Fibroblast of upper back skin (primary cell): ENCODE results near the gene F2RL3.
A peak's percentile ranks its signal among the peaks of the same experiment; 100 is the strongest.
"Not testable (repeated sequence)": the region's sequence is repeated elsewhere in the genome, so short reads cannot be mapped to it uniquely, and the experiment has no call there.

Source experiments
- DNase-seq: peaks from one replicate; pipeline ENCODE4 v3.0.0-alpha.2; 2013

The F2RL3 gene

DNA sequence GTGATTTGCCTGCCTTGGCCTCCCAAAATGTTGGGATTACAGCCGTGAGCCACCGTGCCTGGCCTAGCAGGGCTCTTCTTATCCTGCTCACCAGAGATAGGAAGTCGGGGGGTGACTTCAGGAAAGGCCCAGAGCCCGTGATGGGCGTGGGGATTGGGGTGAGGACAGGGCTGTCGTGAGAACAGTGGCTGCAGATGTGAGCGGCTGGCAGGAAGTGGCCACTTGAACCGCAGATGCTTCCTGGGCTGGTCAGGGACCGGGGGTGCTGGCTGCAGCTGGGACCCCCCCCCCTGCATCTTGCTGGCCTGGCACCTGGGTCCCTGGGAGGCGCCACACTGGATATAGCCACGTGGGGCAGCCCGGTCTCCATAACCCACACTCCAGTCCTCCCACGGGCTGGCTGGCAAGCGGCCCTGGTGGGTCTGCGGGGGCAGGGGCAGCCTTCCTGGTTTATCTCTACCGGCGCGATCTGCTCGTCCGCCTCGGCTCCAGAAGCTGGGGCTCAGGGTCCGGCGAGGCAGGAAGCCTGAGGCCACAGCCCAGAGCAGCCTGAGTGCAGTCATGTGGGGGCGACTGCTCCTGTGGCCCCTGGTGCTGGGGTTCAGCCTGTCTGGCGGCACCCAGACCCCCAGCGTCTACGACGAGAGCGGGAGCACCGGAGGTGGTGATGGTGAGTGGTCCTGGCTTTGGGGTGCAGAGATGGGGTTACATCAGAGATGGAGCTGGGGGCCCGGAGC, at the start of gene F2RL3:
Gene F2RL3, plus strand, starts transcription at position 371 of the 737 bp plus-strand sequence. Its CDS starts 191 bp downstream, at position 562.
- peak; percentile 5 for DNase-seq

DNA sequence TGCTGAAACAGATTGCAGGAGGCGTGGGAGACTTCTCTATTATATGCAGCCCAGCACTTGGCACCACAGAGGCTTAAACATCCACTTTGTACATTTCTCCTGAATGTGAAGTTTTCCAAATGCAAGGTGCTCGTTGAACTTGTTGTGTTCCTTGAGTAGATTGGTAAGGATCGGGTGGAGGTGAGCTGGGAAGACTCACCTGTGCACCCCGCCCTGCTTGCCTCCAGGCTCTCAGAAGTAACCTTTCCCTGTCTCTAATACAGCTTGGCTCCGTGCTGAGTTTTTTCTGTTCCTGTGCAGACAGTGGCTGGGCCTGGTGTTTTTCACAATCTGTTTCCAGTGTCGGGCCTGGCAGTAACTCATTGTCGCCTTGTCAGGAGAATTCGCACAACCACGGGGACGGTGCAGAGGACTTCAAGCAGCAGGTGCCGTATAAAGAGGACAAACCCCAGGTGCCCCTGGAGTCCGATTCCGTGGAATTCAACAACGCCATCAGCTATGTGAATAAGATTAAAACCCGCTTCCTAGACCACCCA, 47.3 kb upstream of the F2RL3 start:
- DNase-seq, result no peak

DNA sequence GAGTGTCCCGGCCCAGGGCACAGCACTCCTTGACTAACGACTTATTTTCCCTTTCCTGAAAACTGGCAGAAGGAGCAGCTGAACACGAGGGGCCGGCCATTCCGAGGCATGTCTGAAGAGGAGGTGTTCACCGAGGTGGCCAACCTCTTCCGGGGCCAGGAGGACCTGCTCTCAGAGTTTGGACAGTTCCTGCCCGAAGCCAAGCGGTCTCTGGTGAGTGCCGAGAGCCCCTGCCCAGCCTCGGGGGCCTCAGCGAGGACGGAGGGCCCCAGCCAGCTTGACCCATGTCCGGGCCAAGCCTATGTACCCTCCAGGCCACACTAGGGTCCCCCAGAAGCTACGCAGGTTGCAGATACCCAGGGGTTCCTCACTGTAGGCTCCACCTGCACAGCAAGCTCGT, 41.9 kb upstream of the F2RL3 start:
- no peak for DNase-seq

DNA sequence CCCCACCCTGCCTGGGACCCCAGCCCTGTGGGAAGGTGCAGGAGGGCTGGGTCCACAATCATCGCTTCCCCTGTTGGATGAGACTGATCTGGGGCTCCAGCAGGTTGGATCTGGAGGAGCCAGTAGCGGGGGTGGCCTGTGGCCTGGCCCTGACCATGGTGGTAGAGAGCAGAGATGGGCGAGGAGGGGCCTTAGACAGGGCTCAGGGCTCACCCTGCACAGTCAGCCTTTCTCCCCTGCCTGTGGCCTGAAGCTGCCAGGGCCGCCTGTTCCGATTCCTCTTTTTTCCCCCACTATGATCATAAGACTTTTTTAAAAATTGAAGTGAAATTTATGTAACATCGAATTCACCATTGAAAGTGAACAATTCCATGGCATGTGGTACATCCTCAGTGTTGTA, 41.4 kb upstream of the F2RL3 start:
- DNase-seq, result no peak

DNA sequence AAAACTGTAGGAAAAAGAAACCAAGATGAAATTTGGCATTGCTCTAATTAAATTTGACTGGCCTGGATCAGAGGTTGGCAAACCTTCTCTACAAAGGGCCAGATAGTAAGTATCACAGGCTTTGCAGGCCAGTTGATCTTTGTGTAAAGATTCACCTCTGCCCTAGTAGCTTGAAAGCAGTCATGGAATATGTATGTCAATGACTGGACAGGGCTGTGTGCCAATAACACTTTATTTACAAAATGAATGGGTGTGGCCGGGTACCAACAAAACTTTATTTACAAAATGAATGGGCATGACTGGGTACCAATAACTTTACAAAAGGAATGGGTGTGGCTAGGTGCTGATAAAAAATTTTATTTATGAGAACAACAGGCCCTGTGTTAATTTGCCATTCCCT, 39.6 kb upstream of the F2RL3 start:
- DNase-seq, result no peak

DNA sequence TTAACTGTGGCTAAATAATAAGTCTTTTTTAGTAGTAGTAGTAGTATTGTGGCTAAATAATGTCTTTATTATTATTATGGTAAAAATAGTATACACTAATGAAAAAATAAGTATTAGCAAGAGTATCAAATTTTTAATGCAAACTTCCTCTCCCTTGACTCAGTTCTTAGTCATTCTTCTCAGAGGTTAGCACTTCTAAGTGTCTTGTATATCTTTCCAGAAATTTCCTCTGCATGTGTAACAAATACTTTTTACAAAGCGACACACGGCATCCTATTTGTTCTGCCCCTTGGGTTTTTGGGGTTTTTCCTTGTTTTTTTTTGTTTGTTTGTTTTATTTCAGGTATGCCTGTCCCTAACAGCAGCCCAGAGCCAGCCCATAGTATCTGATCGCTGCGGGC, 38.7 kb upstream of the F2RL3 start:
- peak; percentile 7 for DNase-seq

DNA sequence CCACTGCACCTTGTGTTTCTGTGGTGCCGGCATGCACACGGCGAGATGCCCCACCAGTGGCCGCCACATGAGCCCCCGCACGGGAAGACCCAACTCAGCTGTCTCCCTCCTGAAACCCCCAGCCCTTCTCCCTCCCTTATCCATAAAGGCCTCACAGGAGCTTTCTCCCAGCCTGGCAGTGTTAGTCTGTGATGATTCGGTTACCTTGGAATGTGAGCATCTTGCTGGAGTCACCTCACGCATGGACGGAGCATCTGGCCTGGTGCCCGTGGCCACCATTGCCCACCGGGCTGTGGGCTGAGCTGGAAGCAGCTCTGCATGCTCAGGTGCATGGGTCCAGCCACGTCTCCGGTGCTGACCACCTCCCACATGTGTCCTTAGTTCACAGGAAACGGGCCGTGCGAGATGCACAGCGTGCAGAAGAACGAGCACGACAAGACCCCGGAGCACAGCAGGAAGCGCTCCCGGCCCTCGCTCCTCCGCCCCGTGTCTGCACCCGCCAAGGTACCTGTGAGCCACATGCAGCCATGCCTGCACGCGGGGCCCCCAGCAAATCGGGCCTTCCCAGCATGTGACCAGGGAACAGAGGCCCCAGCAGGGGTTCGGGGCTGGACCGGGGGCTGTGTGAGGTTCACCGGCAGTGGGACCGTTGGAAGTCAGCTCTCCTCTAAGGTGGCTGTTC, 37.6 kb upstream of the F2RL3 start:
- peak; percentile 34 for DNase-seq

DNA sequence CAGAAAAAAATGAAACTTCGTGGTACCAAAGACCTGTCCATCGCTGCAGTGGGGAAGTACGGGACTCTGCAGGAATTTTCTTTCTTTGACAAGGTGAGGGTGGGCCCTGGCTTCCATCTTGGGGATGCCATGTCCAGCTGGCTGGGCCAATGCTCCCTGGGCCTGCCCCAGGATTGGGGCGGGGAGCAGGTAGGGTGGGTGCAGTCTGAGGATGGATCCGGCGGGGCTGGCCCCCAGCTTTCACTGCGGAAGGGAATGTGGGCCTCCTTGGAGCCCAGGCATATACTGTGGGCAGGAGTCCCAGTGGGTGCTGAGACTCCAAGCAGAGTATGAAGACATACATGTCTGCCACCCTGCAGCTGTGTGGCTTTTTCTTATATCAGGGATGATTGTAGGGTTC, 35.7 kb upstream of the F2RL3 start:
- DNase-seq, result no peak

DNA sequence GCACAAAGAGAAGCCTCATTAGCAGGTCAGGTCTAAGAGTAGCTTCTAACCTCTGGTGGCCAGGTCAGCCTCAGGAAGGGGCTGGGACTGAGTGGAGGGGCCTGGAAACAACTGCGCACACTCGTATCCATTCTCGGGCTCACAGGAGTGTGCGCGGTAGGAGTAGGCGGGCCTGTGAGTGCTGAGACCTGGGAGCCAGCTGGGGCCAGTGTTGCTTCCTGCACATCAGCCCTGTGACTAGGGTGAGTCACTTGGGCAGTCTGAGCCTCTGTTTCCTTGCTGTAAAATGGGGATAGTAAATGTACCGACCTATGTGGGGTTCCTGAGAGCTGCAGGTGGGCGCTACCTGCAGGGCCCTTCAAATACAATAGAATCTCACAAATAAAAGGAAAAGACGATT, 32.7 kb upstream of the F2RL3 start:
- no peak for DNase-seq

DNA sequence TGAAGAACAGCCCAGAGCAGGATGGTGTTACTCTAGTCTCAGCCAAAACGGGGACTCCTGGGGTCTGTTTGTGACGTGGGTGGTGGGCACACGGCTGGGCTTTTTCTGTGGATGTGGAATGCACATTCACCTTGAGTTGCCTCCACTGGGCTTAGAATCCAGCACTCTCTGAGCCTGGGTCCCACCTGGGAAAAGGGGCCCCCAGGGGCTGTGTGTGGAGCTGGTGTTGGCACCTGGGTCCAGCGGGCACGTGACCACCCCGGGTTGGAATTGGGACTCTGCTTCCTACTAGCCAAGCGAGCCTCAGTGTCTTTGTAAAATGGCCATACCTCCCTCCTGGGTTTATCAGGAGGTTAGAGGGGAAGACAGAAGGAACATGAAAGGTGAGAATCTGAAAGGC, 29.2 kb upstream of the F2RL3 start:
- DNase-seq, result no peak

DNA sequence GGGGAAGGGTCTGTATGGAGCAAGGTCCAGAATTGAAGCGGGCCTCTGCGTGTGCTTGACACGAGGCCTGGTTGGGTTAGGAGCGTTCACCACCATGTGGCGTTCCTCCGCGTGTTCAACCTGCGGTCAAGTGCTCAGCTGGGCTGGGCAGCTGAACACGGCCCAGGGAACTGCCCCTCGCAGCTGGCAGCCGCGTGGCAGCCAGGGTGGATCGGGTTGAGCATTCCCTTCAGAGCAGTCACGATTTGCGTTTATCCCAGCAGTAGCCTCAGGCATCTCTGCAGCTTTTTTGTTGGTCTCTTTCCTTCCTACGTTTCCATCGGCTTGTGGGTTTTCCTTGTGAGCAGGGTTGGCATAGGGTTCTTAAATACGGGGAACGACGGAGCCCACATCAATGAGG, 28.7 kb upstream of the F2RL3 start:
- peak; percentile 11 for DNase-seq

DNA sequence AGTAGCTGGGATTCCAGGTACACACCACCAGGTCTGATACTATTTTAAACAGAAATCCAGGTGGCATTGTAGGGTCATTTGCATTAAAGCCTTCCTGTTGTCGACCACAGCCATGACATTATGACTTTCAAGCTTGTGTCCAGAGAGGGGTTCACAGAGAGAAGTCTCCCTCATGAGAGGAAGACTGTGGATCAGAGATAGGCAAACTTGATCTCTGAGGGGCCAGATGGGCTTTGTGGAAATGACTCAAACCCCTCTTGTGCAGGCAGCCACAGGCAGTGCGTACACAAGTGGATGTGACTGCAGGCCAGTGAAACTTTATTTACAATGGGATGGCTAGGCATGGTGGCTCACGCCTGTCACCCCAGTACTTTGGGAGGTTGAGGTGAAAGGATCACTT, 27.8 kb upstream of the F2RL3 start:
- DNase-seq, result no peak

DNA sequence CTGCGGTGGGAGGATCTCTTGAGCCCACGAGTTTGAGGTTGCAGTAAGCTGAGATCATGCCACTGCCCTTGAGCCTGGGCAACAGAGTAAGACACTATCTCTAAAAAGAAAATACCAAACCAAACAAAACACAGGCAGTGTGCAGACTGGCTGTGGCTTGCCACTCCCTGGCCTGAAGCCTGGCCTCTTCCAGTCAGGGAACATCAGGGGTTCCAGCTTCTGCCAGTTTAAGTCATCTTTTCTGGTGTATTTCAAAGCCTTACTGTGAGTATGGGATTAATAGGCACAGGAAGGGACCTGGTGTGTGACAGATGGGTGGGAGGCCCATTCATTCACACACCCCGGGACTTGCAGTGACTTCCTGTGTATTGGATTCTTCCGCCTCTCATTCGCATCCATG, 27.0 kb upstream of the F2RL3 start:
- DNase-seq, result no peak

DNA sequence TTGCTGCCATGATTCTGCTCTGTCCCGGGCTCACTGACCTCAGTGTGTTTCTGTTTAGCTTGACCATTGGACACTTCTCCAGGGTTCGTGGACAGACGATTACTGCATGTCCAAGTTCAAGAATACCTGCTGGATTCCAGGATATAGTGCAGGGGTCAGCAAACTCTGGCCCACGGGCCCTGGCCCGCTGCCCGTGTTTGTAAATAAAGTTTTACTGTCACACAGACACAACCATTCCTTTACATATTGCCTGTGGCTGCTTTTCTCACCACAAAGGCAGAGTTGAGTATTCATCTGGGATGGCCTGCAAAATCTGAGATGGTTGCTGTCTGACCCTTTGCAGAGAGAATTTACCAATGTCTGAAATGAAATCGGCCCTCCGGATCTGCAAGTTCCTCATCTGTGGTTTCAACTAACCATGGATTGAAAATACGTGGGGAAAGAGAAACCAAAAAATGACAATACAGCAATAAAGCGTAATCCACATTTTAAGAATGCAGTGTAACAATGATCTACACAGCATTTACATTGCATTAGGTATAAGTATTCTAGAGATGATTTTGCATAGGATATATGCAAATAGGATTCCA, 25.9 kb upstream of the F2RL3 start:
- no peak for DNase-seq

DNA sequence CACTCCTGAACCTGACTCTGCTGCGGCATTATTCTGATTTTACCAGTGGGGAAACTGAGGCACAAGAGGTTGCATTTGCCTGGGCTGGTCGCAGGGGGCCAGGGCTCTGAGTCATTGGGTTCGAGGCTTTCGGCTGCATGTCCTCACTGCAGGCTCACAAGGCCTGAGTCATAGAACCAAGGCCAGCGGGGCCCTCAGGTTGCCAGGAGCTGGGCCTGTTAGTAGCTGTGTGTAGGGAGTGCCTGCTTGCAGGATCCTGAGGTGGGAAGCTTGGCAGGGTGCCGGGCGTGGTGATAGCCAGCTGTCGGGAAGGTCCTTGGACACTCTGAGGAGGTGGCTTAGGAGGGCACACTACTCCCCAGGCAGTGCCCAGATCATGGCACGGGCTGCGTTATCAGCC, 21.6 kb upstream of the F2RL3 start:
- no peak for DNase-seq

DNA sequence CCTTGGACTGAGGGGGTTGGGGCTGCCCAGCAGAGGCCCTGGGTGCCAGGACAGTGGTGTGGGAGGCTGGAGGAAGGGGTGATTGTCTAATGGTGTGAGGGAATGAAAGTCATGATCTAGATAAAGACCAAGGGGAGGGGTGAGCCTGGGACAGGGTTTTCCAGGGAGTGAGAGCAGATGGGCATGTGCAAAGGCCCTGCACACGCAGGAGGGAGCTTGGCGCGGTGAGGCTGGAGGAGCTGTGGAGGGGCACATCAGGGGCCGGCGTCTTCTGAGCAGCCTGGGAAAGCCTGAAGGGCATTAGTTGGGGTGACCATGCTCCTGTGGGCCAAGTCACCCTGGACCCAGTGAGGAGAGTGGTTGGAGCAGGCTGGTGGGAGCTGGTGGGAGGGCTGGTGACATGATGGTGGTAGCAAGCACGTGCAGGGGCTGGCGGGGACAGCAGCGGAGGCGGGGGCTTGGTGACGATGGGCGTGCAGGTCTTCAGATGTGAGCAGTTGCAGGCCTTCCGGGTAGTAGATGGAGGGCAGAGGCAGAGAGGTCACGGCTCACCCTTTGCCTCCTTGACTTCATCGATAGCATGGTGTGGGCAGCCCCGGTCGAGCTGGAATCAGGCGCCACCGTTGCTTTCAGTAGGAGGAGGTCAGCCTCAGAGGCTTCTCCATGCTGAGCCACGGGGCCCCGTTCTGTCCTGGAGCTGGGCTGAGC, 20.2 kb upstream of the F2RL3 start:
- DNase-seq, result no peak

DNA sequence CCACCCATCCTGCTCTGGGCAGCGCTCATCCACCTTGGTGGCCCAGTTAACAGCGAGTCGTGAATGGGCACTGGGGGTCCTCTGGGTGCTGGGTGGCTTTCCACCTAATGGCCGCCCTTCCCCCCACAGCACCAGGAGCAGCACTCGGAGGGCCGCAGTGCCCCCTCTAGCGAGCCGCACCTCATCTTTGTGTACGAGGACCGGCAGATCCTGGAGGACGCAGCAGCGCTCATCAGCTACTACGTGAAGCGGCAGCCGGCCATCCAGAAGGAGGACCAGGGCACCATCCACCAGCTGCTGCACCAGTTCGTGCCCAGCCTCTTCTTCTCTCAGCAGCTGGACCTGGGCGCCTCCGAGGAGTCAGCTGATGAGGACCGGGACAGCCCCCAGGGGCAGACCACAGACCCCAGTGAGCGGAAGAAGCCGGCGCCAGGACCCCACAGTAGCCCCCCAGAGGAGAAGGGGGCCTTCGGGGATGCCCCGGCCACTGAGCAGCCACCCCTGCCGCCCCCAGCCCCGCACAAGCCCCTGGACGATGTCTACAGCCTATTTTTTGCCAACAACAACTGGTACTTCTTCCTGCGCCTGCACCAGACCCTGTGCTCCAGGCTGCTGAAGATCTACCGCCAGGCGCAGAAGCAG, 19.3 kb upstream of the F2RL3 start:
- DNase-seq, result no peak

DNA sequence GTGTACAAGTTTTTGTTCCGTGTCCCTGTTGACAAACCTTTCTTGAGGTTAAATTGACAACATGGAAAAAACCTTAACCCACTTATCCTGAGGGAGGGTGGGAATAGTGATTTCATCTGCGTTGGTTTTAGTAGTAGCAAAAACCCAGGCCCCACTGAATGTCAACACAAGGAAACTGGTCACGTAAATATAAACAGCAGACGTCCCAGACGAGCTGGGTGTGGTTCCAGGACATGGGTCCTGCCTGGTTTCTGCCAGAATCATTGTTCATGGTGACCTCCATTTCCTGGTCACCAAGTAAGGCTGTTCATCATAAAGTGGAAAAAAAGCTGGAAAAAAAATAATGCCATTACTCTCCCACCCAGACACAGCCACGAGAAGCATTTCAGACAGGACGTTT, 16.9 kb upstream of the F2RL3 start:
- no peak for DNase-seq

DNA sequence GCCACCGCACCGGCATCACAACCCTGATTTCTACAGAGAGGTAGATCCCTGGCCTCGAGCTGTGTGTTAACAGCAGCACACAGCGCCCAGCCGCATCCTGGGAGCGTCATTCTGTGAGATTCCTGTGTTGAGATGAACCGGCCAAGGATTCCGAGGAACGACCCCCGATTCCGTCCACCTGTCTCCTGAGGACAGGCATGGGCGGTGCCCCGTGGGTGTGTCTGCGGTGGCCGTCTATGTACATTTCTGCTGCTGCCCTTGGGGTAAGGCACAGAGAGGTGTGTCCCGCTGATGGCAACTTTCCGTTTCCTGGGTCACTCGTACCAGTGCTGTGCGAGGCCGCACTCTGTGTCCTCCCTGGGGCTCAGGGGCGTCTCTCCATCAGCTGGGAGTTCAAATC, 16.1 kb upstream of the F2RL3 start:
- DNase-seq, result no peak

DNA sequence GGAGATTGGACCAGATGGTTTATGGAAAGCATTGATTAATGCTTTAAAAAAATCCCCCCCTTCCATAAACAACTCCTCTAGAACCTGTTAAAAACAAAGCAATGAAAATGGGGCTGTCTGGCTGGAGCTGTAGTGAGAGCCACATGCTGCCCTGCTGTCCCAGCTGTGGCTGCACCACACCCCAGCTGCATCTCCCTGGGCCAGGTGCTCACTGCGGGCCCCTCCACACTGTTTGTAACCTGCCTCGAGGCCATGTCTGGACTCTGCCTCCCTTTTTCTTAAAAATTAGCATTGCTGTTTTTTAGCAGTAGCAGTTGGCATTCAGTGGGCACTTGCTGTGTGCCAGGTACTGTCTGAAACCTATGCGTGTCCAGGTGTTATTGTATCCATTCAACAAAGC, 15.2 kb upstream of the F2RL3 start:
- DNase-seq, result no peak

DNA sequence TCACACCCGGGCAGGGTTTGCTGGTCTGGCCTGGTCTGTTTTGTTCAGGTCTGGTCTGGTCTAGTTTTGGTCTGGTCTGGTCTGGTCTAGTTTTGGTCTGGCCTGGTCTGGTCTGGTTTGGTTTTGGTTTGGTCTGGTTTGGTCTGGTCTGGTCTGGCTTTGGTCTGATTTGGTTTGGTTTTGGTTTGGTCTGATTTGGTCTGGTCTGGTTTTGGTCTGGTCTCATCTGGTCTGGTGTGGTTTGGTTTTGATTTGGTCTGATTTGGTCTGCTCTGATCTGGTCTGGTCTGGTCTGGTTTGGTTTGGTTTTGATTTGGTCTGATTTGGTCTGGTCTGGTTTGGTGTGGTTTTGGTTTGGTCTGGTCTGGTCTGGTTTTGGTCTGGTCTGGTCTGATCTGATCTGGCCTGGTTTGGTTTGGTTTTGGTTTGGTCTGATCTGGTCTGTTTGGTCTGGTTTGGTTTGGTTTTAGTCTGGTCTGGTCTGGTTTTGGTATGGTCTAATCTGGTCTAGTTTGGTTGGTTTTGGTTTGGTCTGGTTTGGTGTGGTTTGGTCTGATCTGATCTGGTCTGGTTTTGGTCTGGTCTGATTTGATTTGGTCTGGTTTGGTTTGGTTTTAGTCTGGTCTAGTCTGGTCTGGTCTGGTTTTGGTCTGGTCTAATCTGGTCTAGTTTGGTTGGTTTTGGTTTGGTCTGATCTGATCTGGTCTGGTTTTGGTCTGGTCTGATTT, 14.4 kb upstream of the F2RL3 start:
- no peak for DNase-seq

DNA sequence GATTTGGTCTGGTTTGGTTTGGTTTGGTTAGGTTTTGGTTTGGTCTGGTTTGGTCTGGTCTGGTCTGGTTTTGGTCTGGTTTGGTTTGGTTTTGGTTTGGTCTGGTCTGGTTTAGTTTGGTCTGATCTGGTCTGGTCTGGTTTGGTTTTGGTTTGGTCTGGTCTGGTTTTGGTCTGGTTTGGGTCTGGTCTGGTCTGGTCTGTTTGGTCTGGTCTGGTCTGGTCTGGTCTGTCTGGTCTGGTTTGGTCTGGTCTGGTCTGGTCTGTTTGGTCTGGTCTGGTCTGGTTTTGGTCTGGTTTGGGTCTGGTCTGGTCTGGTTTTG, 13.9 kb upstream of the F2RL3 start:
- DNase-seq, result not testable (repeated sequence)
